ENCODE results near the gene PERM1.
"Not testable (repeated sequence)": the region's sequence is repeated elsewhere in the genome, so short reads cannot be mapped to it uniquely, and the experiment has no call there.

Gene PERM1

GRCh38 chr1:981955-982558, at the start of gene PERM1:
Gene PERM1, minus strand, starts transcription at chr1:982093. Its CDS starts 1,064 bp downstream, at chr1:981029.
- DNase-seq (ENCODE audit: low read depth, low spot score) = no peak

GRCh38 chr1:1030867-1031658, 49.2 kb upstream of the PERM1 start:
- DNase-seq (ENCODE audit: low read depth, low spot score) = not testable (repeated sequence)

- DNase-seq (ENCODE audit: low read depth, low spot score) = no peak
Observed at GRCh38 chr1:1027791-1028190, 45.9 kb upstream of the PERM1 start.

- DNase-seq (ENCODE audit: low read depth, low spot score) = peak; percentile 29
Observed at GRCh38 chr1:1026599-1027413, 44.9 kb upstream of the PERM1 start.

- DNase-seq (ENCODE audit: low read depth, low spot score) = no peak
Observed at GRCh38 chr1:1025730-1026129, 43.8 kb upstream of the PERM1 start.

GRCh38 chr1:1024771-1025699, 43.1 kb upstream of the PERM1 start:
- no peak for DNase-seq (ENCODE audit: low read depth, low spot score)

- DNase-seq (ENCODE audit: low read depth, low spot score) = no peak
Observed at GRCh38 chr1:1024149-1024770, 42.4 kb upstream of the PERM1 start.

GRCh38 chr1:1023700-1024099, 41.8 kb upstream of the PERM1 start:
- DNase-seq (ENCODE audit: low read depth, low spot score) = no peak

- DNase-seq (ENCODE audit: low read depth, low spot score) = no peak
Observed at GRCh38 chr1:1022302-1023009, 40.6 kb upstream of the PERM1 start.

- no peak for DNase-seq (ENCODE audit: low read depth, low spot score)
Observed at GRCh38 chr1:1021920-1022259, 40.0 kb upstream of the PERM1 start.

GRCh38 chr1:1021010-1021919, 39.4 kb upstream of the PERM1 start:
- no peak for DNase-seq (ENCODE audit: low read depth, low spot score)

- DNase-seq (ENCODE audit: low read depth, low spot score) = no peak
Observed at GRCh38 chr1:1020415-1021009, 38.6 kb upstream of the PERM1 start.

GRCh38 chr1:1020000-1020404, 38.1 kb upstream of the PERM1 start, which contains the start of gene AGRN:
Gene AGRN, plus strand, starts transcription at chr1:1020120. Its CDS starts 53 bp downstream, at chr1:1020173.
- DNase-seq (ENCODE audit: low read depth, low spot score) = no peak

GRCh38 chr1:1019122-1019999, 37.5 kb upstream of the PERM1 start:
- no peak for DNase-seq (ENCODE audit: low read depth, low spot score)

GRCh38 chr1:1018321-1018685, 36.4 kb upstream of the PERM1 start:
- DNase-seq (ENCODE audit: low read depth, low spot score) = not testable (repeated sequence)

- not testable (repeated sequence) for DNase-seq (ENCODE audit: low read depth, low spot score)
Observed at GRCh38 chr1:1017397-1018320, 35.8 kb upstream of the PERM1 start.
